ENCODE results near the gene ERO1B. TPM values are rescaled to one million over a fixed set of nuclear protein-coding genes. Genes with fewer than 3 reads are reported as not detected.

The ERO1B gene
- total and polyA plus RNA-seq, 2 of the 13 experiments (the other 11 are each of a cell fraction or from before 2014, with no cell fraction given) = 1.6 to 2.1 TPM

- no peaks in the 10 kb centered on the region for H4K20me1 ChIP-seq (ENCODE audit: insufficient read depth, low read length)
- H3K4me3 ChIP-seq (replicated peaks in 1 of 3; ENCODE audit: insufficient read depth in 1 of 3, low read depth in 2 of 3, low read length in 3 of 3) = no peak overlapping the region
- H3K36me3 ChIP-seq (replicated peaks in 1 of 2; ENCODE audit: control insufficient read depth in 1 of 2, insufficient read depth in 2 of 2, low read length in 2 of 2) = no peaks in the 10 kb centered on the region
- no peak overlapping the region for H2AFZ ChIP-seq (ENCODE audit: low read length)
- no peak overlapping the region for H3K9ac ChIP-seq (ENCODE audit: insufficient read depth, low read depth, low read length)
- in situ Hi-C loops (cut with HindIII; ENCODE audit: extremely low pct_ligation_motif_present, low pct_unique_long_range_greater_than_20kb) (no loop called here), intact Hi-C loops (cut with micrococcal nuclease; ENCODE audit: unreplicated experiment) (no loop called here)
- FAIRE-seq (no peak), DNase-seq (ENCODE audit: low spot score) (no peak), ATAC-seq (no peak)
- no TSS peak for BruUV-seq (replicated peaks)
- H3K27me3 ChIP-seq (ENCODE audit: control insufficient read depth in 1 of 2, insufficient read depth in 2 of 2, low read length in 2 of 2) = no peaks in the 10 kb centered on the region
- no peaks in the 10 kb centered on the region for H3K79me2 ChIP-seq (ENCODE audit: insufficient read depth, low read length)
- 51% methylated on average over 4 of the region's 4 CpGs for WGBS (ENCODE audit: low lambda C conversion rate)
- no peaks in the 10 kb centered on the region for H3K4me1 ChIP-seq (ENCODE audit: insufficient read depth, low read length)
- H3K9me3 ChIP-seq (ENCODE audit: low read length) = no peaks in the 10 kb centered on the region
- ChIA-PET POLR2A (no interaction called here), CTCF (ENCODE audit: low intra/inter-chr PET ratio, low total read pairs) (no interaction called here)
- H3K4me2 ChIP-seq (ENCODE audit: low read depth, low read length) = no peak overlapping the region
- no peak overlapping the region for H3K27ac ChIP-seq (ENCODE audit: extremely low read length, insufficient read depth, low read length)
- TF ChIP-seq ASH2L (IDR thresholded peaks at IDR 0.05; ENCODE audit: insufficient read length, low read depth, low read length) = no peak
- TF ChIP-seq SAP130 (CRISPR knock-in tag; IDR thresholded peaks at IDR 0.05; ENCODE audit: low read depth) = no peak
- TF ChIP-seq PRDM10 (CRISPR knock-in tag; IDR thresholded peaks at IDR 0.05; ENCODE audit: low read depth) = no peak
- TF ChIP-seq BATF2 (CRISPR knock-in tag; IDR thresholded peaks at IDR 0.05) = no peak
- TF ChIP-seq ATF5 (CRISPR knock-in tag; IDR thresholded peaks at IDR 0.05; ENCODE audit: low read depth) = no peak
- no peak for TF ChIP-seq PTBP1 (IDR thresholded peaks at IDR 0.05; ENCODE audit: low read depth, low read length, poor library complexity, severe bottlenecking)
- no peak for TF ChIP-seq DMAP1 (CRISPR knock-in tag; IDR thresholded peaks at IDR 0.05)
- TF ChIP-seq ZNF414 (CRISPR knock-in tag; IDR thresholded peaks at IDR 0.05) = no peak
- no peak for TF ChIP-seq ARID5B (CRISPR knock-in tag; IDR thresholded peaks at IDR 0.05)
- TF ChIP-seq ZUFSP (CRISPR knock-in tag; IDR thresholded peaks at IDR 0.05; ENCODE audit: borderline replicate concordance) = no peak
- no peak for TF ChIP-seq ARID3A (IDR thresholded peaks at IDR 0.05; ENCODE audit: low read depth, low read length)
These were observed 96.1 kb downstream of the ERO1B start for GRCh38 chr1:236185687-236186086.
